Measurements from ENCODE around the gene RBM43. TPM values are rescaled to one million over a fixed set of nuclear protein-coding genes. Genes with fewer than 3 reads are reported as not detected.

The RBM43 gene
- total and polyA plus RNA-seq, 4 donors, result 1.6 to 4.9 (median 2.7) TPM

DNA sequence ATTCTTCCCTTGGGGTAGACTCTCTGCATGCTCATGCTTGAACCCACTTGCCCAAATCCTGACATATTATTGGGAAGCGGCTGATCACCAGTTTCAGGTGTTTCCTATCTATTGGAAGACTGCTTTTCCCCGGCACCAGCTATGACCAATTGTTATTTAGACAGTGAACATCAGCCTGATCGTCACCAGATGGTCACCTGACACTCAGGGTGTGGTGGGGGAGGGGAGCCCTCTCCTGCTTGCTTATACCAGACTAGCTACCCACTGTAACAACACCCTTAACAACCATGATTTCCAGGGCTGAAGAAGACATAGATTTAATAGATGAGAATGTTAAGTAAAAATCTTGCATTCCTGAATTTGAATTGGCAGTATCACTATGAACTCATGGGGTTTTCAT lies 44.3 kb downstream of the RBM43 start:
- Histone ChIP-seq H3K36me3 (ENCODE audit: control insufficient read depth in 4 of 4, insufficient read depth in 3 of 4, low read depth in 1 of 4, low read length in 3 of 4) (no peaks in the 10 kb centered on the region), H3K27ac (ENCODE audit: low read depth in 1 of 2, low read length in 2 of 2) (no peak overlapping the region), H3K27me3 (ENCODE audit: control insufficient read depth in 4 of 4, insufficient read depth in 4 of 4, low read length in 3 of 4) (no peaks in the 10 kb centered on the region), H3K9me3 (ENCODE audit: control insufficient read depth in 4 of 4, low read length in 3 of 4) (no peaks in the 10 kb centered on the region), H3K4me1 (ENCODE audit: control insufficient read depth in 4 of 4, insufficient read depth in 4 of 4, low read length in 3 of 4) (no peaks in the 10 kb centered on the region), H3K4me3 (ENCODE audit: low read depth in 1 of 3, low read length in 3 of 3) (no peak overlapping the region), H3K9ac (ENCODE audit: low read depth in 1 of 2, low read length in 2 of 2) (no peak overlapping the region)
- DNase-seq (ENCODE audit: low spot score), result no peak
- TF ChIP-seq YY1 (IDR thresholded peaks at IDR 0.05), result no peak
- no peak for TF ChIP-seq TAF1 (conservative IDR thresholded peaks at IDR 0.05)
- no peak for TF ChIP-seq RXRA (IDR thresholded peaks at IDR 0.05)
- no peak for TF ChIP-seq EGR1 (IDR thresholded peaks at IDR 0.05; ENCODE audit: low read depth in 2 of 2)
- TF ChIP-seq, protein P1, sequence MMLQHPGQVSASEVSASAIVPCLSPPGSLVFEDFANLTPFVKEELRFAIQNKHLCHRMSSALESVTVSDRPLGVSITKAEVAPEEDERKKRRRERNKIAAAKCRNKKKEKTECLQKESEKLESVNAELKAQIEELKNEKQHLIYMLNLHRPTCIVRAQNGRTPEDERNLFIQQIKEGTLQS (IDR thresholded peaks at IDR 0.05), result no peak
- TF ChIP-seq, protein P2, sequence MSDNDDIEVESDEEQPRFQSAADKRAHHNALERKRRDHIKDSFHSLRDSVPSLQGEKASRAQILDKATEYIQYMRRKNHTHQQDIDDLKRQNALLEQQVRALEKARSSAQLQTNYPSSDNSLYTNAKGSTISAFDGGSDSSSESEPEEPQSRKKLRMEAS (IDR thresholded peaks at IDR 0.05), result no peak
- TF ChIP-seq, protein P3, sequence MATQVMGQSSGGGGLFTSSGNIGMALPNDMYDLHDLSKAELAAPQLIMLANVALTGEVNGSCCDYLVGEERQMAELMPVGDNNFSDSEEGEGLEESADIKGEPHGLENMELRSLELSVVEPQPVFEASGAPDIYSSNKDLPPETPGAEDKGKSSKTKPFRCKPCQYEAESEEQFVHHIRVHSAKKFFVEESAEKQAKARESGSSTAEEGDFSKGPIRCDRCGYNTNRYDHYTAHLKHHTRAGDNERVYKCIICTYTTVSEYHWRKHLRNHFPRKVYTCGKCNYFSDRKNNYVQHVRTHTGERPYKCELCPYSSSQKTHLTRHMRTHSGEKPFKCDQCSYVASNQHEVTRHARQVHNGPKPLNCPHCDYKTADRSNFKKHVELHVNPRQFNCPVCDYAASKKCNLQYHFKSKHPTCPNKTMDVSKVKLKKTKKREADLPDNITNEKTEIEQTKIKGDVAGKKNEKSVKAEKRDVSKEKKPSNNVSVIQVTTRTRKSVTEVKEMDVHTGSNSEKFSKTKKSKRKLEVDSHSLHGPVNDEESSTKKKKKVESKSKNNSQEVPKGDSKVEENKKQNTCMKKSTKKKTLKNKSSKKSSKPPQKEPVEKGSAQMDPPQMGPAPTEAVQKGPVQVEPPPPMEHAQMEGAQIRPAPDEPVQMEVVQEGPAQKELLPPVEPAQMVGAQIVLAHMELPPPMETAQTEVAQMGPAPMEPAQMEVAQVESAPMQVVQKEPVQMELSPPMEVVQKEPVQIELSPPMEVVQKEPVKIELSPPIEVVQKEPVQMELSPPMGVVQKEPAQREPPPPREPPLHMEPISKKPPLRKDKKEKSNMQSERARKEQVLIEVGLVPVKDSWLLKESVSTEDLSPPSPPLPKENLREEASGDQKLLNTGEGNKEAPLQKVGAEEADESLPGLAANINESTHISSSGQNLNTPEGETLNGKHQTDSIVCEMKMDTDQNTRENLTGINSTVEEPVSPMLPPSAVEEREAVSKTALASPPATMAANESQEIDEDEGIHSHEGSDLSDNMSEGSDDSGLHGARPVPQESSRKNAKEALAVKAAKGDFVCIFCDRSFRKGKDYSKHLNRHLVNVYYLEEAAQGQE (IDR thresholded peaks at IDR 0.05), result no peak
- no peak for TF ChIP-seq HNF4G (IDR thresholded peaks at IDR 0.05)
- TF ChIP-seq FOXA2 (IDR thresholded peaks at IDR 0.05), result no peak
- TF ChIP-seq HNF4A (conservative IDR thresholded peaks at IDR 0.05), result no peak
- TF ChIP-seq SP1 (IDR thresholded peaks at IDR 0.05), result no peak
- TF ChIP-seq JUND (IDR thresholded peaks at IDR 0.05), result no peak
- no peak for TF ChIP-seq NR2F2 (IDR thresholded peaks at IDR 0.05)
- TF ChIP-seq FOXA1 (IDR thresholded peaks at IDR 0.05), result no peak
- TF ChIP-seq, protein P4, sequence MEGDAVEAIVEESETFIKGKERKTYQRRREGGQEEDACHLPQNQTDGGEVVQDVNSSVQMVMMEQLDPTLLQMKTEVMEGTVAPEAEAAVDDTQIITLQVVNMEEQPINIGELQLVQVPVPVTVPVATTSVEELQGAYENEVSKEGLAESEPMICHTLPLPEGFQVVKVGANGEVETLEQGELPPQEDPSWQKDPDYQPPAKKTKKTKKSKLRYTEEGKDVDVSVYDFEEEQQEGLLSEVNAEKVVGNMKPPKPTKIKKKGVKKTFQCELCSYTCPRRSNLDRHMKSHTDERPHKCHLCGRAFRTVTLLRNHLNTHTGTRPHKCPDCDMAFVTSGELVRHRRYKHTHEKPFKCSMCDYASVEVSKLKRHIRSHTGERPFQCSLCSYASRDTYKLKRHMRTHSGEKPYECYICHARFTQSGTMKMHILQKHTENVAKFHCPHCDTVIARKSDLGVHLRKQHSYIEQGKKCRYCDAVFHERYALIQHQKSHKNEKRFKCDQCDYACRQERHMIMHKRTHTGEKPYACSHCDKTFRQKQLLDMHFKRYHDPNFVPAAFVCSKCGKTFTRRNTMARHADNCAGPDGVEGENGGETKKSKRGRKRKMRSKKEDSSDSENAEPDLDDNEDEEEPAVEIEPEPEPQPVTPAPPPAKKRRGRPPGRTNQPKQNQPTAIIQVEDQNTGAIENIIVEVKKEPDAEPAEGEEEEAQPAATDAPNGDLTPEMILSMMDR (IDR thresholded peaks at IDR 0.05; ENCODE audit: low read depth, low read length, missing input control), result no peak
- TF ChIP-seq, protein P5, sequence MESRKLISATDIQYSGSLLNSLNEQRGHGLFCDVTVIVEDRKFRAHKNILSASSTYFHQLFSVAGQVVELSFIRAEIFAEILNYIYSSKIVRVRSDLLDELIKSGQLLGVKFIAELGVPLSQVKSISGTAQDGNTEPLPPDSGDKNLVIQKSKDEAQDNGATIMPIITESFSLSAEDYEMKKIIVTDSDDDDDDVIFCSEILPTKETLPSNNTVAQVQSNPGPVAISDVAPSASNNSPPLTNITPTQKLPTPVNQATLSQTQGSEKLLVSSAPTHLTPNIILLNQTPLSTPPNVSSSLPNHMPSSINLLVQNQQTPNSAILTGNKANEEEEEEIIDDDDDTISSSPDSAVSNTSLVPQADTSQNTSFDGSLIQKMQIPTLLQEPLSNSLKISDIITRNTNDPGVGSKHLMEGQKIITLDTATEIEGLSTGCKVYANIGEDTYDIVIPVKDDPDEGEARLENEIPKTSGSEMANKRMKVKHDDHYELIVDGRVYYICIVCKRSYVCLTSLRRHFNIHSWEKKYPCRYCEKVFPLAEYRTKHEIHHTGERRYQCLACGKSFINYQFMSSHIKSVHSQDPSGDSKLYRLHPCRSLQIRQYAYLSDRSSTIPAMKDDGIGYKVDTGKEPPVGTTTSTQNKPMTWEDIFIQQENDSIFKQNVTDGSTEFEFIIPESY (IDR thresholded peaks at IDR 0.05), result no peak
- no peak for TF ChIP-seq GABPA (IDR thresholded peaks at IDR 0.05 in 1 of 2, conservative IDR thresholded peaks at IDR 0.05 in 1 of 2)
- no peak for TF ChIP-seq RAD21 (IDR thresholded peaks at IDR 0.05)
- 68% methylated on average over 3 of the region's 3 CpGs for WGBS

All from liver (tissue), 9 donors.